TTC549 (cell line): ENCODE measurements around the gene ZBTB14.

Experiments used
- FAIRE-seq: peaks from 2 replicates; lab custom pipeline; 2012; peaks lifted over from hg19 to GRCh38; lab: Jason Lieb, UNC

The ZBTB14 gene

DNA sequence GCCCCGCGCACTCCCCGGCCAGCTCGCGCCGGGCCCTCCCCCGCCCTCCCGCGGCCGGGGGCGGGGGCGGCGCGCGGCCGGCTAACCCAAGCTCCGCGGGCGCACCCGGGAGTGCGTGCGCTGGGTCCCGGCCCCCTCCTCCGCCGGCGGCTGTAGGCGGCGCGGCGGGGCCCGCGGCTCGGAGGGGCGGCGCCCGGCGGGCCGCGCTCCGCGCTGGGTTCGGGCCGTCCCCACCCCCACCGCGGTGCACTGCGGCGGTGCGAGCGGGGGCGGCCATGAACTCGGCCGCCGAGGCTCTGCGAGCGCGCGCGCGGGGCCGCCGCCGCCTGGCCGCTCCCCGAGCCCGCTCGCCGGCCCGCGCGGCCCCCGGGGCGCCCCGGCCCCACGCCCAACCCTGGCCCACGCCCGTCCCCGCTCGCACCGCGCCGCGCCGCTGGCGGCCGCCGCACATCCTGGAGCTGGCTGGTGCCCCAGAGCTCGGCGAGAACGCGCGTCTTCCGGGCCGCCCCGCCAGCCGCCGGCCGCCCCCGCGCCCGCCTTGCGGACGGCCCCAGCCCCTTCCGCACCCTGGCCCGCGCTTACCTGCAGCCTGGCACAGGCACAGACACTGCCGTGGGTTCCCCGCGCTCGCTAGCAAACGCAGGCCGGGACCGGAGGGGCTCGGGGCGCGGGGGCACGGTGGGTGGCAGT, at the start of gene ZBTB14:
TSS of gene ZBTB14 (minus strand) at position 496 of the 690 bp plus-strand sequence. CDS start 2,480 bp downstream, outside the sequence.
- no peak for FAIRE-seq

DNA sequence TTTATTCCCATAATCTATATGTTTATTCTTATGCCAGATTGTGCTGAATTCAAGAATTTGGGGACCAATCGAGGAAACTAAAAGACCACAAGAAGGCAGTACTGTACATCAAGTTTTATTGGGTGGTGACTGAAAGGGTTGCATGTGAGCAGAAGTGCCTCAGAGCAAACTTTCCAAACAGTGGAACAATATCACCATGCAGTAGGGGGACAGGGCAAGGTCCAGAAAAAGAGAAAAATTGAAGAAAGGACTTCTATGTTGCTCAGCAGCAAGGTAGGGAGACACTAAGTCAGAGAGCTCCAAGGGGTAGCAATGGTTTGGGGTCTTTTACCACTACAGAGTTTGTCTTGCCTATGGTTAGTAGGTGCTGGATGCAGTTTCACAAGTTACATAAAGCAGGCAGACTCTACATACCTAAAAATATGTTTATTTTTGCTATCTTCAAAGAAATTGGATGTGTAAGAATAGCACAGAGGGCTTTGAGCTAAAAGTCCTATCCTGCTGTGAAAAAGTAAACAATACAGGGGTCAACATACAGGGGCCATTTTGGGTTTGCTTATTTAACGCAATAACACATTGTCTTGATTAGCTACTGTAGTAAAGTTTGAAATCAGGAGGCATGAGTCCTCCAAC, 43.8 kb upstream of the ZBTB14 start:
- FAIRE-seq: no peak

DNA sequence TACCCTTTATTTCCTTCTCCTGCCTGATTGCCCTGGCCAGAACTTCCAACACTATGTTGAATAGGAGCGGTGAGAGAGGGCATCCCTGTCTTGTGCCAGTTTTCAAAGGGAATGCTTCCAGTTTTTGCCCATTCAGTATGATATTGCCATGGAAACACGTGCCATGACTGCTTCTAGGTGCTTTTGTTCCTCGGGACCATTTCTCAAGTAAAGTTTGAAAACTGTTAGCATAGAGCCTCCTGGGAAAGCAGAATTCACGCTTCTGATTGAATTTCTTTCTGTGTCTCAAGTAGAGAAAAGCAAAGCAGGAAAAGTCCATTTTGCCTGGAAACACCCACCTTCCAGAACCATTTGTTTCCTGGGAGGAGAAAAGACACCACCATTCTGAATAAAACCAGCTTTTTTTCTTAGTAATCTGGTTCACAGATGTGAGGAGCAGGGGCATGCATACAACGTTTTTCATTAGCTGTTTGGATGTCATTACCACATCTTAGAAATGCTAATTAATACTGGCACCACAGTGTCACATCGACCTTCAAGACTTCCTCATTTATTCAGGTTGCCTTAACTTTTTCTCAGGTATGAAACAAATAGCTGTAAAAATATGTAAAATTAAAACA, 39.0 kb upstream of the ZBTB14 start:
- FAIRE-seq: no peak

- no peak for FAIRE-seq
Observed at GRCh38 chr18:5318061-5318700, 22.7 kb upstream of the ZBTB14 start.

GRCh38 chr18:5317186-5317585, 21.7 kb upstream of the ZBTB14 start:
- FAIRE-seq: no peak

DNA sequence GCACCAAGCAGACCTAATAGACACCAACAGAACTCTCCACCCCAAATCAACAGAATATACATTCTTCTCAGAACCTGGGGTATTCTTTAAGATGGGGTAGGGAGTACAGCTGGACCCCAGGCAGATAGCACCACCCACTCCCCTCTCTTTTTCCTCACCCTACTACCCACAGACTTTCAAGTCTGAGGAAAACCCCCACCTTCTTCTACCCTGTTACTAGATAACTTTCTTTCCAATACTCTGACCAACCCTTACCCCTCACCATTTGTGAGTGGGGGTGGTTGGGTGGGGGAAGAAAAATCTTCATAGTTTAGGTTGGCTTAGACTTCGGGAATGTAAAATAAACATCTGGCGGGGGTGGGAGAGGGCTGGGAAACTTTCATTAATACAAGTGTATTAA, 20.3 kb upstream of the ZBTB14 start:
- no peak for FAIRE-seq

DNA sequence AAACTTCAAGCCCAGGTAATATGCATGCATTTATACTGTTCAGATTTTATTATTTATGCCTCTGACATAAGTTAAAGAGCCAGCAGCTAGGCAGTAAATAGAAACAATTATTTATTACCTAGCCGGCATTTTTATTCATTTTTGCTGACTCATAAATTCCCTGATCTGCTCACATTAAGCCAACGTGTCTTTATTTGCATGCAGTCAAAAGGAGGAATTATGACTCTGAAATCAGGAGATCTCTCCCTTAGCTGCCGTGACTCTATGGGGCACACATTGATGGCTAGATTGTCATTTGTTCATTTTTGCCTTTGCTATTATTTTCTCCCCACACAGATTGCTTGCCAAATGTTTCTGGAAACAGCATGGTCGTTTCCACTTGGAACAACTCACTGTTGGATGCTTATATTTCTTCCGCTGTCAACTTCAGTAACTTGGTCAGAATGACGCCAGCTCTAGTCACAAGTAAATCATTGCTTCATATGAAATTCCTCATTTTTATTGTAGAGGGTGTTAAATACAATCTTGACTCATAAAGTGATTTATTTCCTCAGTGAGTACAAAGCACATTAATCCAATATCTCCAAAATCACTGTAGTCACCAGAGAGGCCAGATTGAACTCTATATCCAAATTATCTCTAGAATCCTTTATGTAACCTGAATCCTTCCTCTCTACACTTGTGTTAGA, 15.9 kb upstream of the ZBTB14 start:
- no peak for FAIRE-seq

GRCh38 chr18:5309888-5310470, 14.5 kb upstream of the ZBTB14 start:
- FAIRE-seq: no peak

- FAIRE-seq: no peak
Observed at GRCh38 chr18:5305835-5306234, 10.3 kb upstream of the ZBTB14 start.

GRCh38 chr18:5304232-5304631, 8.7 kb upstream of the ZBTB14 start:
- FAIRE-seq: no peak

DNA sequence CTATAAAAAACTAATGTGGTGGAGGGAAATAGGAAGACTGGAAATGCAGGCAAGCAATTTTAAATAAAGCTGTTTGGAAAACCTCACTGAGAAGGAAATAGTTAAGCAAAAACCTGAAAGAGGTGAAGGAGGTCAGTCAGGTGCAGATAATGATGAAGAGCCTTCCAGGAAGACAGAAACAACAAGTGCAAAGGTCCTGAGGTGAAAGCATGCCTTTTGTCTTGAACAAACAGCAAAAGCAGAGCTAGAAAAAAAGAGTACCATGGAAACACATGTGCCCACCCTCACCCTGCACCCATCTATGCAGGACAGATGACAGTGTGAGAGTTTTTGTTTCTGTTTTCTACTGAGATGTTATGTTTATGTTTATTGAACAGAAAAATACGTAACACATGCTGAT, 8.1 kb upstream of the ZBTB14 start:
- no peak for FAIRE-seq

DNA sequence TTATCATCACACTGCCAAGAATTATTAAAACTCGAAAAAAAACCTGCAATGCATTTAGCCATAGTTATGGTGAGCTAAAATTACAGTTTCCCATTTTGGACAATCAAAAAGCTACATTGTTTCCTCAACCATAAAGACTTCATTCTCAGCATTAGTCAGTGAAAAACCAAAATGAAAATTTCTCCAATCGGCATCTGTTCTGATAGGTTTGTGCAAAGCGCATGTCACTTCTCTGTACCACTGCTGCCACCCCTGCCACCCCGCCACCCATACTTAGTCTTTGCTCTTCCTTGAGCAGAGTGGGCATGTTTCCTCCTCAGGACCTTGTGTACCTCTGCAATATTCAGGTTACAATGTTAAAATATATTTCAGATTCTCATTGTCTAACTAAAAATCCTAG, 7.1 kb upstream of the ZBTB14 start:
- FAIRE-seq: no peak

DNA sequence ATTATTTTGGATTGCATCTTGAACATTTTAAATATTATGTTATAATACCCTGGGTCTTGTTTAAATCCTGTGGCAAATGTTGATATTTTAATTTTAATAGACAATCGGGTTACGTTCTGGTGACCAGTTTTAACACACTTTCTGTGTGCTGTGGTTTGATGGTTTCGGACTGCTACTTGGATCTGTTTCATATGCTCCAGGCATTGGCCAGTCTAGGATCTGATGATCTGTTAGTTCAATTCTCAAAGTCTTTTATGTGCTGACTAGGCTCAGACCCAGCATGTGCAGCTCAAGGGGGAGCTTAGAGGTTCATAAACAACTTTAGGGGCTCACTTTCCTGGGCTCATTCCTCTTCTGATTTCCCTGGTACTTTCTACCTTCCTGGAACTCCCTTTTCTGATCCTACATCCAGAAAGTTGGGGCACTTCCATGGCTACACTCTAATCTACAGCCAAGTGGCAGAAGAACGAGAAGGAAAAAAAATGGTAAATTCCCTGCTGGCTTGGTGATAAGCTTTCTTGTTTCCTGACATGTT, 5.0 kb upstream of the ZBTB14 start:
- FAIRE-seq: no peak

- no peak for FAIRE-seq
Observed at GRCh38 chr18:5298156-5298852, 2.8 kb upstream of the ZBTB14 start.

- FAIRE-seq: no peak
Observed at GRCh38 chr18:5297597-5297996, 2.1 kb upstream of the ZBTB14 start.

GRCh38 chr18:5296706-5297320, 1.3 kb upstream of the ZBTB14 start:
- FAIRE-seq: no peak

DNA sequence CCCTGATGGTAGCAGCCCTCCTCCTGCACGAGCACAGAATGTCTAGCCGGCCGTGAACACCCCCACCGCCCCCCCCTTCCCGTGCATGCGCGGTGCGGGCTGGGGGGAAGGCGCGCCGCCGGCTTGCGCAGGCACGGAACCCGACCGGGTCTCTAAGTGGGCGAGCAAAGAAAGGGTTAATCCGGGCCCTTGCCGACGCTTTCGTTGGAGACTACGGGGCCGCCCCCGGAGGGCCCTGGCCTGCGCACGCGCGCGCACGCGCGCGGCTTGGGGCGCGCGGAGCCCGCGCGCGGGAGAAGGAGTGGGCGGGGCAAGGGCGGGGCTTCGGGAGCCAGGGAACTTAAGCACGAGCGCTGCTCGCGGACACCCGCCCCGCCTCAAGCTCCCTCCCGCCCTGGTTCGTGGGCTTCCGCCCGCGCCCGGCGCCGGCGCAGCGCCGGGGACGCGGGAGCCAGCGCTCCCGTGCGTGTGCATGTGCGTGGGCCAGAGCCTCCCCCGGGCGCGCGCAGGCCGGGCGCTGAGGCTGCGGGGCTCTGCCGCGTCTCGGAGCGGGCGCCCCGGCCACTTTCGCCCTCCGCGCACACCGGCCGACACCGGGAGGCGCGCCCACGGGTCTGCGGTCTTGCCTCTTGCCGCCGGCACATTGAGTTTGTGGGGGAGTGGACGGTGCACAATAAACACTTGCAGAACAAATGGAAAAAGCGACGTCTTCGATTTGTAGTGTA, 617 bp upstream of the ZBTB14 start:
- no peak for FAIRE-seq

GRCh38 chr18:5294457-5295230, 882 bp downstream of the ZBTB14 start:
- no peak for FAIRE-seq

GRCh38 chr18:5294113-5294456, 1.4 kb downstream of the ZBTB14 start:
- FAIRE-seq: no peak
